Tibial nerve (tissue), 4 donors: ENCODE data around the gene TAMM41.

ENCODE experiments used
- CTCF ChIP-seq, 5 experiments: fragments of 200-600 bp in 3 of 5; fragments of 450-650 bp in 2 of 5; sonication (generic) in 3 of 5; IDR thresholded peaks; one replicate each; pipeline ENCODE4 v1.5.1; 2016 to 2019; ENCODE audit warnings: antibody characterized with exemption in 5 of 5, mild to moderate bottlenecking in 3 of 5, moderate library complexity in 2 of 5
- EP300 ChIP-seq, 2 donors: sonication (generic); formaldehyde crosslinking; IDR thresholded peaks; one replicate each; pipeline ENCODE4 v1.6.1; 2017; ENCODE audit warnings: antibody characterized with exemption in 2 of 2, mild to moderate bottlenecking in 1 of 2

GRCh38 chr3:11878837-11879236 lies 32.2 kb upstream of the TAMM41 start:
- TF ChIP-seq CTCF (IDR thresholded peaks at IDR 0.05), result no peak
- TF ChIP-seq EP300 (IDR thresholded peaks at IDR 0.05), result no peak
